Bronchial epithelial cell (primary cell): ENCODE data around the gene BICC1. TPM values are rescaled to one million over a fixed set of nuclear protein-coding genes. Genes with fewer than 3 reads are reported as not detected.

Experiments
- DNase-seq: peaks from one replicate; pipeline ENCODE4 v3.0.0-alpha.2; 2010; ENCODE audit warnings: low read depth
- FAIRE-seq: peaks from 2 replicates; lab custom pipeline; 2011; peaks lifted over from hg19 to GRCh38; lab: Jason Lieb, UNC
- H3K27me3 ChIP-seq: 2 replicates; pipeline ENCODE4 v1.5.1; 2011; ENCODE audit warnings: low read length; ENCODE audit not compliant: control insufficient read depth, insufficient read depth
- H3K36me3 ChIP-seq: 2 replicates; pipeline ENCODE4 v1.5.1; 2011; ENCODE audit warnings: low read length; ENCODE audit not compliant: control insufficient read depth, insufficient read depth
- H3K4me3 ChIP-seq: 2 replicates; pipeline ENCODE4 v1.5.1; 2011; ENCODE audit warnings: mild to moderate bottlenecking, low read depth, low read length, control low read depth
- CTCF ChIP-seq: IDR thresholded peaks from 2 replicates; pipeline ENCODE4 v1.5.1; 2011; ENCODE audit warnings: mild to moderate bottlenecking, moderate library complexity, low read length, control low read depth, inconsistent platforms; ENCODE audit not compliant: insufficient read depth, severe bottlenecking
- total RNA-seq: library from RNA; depleted of rRNA; stranded (reverse); fragments of >200 nt; gene quantifications from 2 replicates; pipeline ENCODE4 v1.2.1, GENCODE V29; 2014

BICC1 gene
- total RNA-seq, 1 donor from 2014 or later = 1.1 TPM

GRCh38 chr10:58516671-58517070, 4.0 kb downstream of the BICC1 start:
- Histone ChIP-seq H3K36me3 (no peaks in the 10 kb centered on the region), H3K27me3 (no peaks in the 10 kb centered on the region), H3K4me3 (no peak overlapping the region)
- FAIRE-seq (no peak), DNase-seq (no peak)
- no peak for TF ChIP-seq CTCF

- no peak for DNase-seq
- no peaks in the 10 kb centered on the region for H3K36me3 ChIP-seq
- TF ChIP-seq CTCF = no peak
- H3K4me3 ChIP-seq = no peak overlapping the region
- H3K27me3 ChIP-seq = no peaks in the 10 kb centered on the region
- no peak for FAIRE-seq
Observed at GRCh38 chr10:58517081-58517480, 4.4 kb downstream of the BICC1 start.

- H3K27me3 ChIP-seq = no peaks in the 10 kb centered on the region
- no peaks in the 10 kb centered on the region for H3K36me3 ChIP-seq
- FAIRE-seq = no peak
- no peak for TF ChIP-seq CTCF
- no peak for DNase-seq
- no peak overlapping the region for H3K4me3 ChIP-seq
Observed at GRCh38 chr10:58517491-58518355, 5.1 kb downstream of the BICC1 start.

GRCh38 chr10:58518775-58519174, 6.1 kb downstream of the BICC1 start:
- no peaks in the 10 kb centered on the region for H3K27me3 ChIP-seq
- FAIRE-seq = no peak
- TF ChIP-seq CTCF = no peak

GRCh38 chr10:58529077-58529728, 16.5 kb downstream of the BICC1 start:
- no peak for TF ChIP-seq CTCF
- no peak overlapping the region for H3K4me3 ChIP-seq
- H3K27me3 ChIP-seq = no peaks in the 10 kb centered on the region
- H3K36me3 ChIP-seq = no peaks in the 10 kb centered on the region
- no peak for FAIRE-seq
- DNase-seq = no peak

More at GRCh38 chr10:58518775-58519174, 6.1 kb downstream of the BICC1 start:
- no peak for DNase-seq
- Histone ChIP-seq H3K4me3 (no peak overlapping the region), H3K36me3 (no peaks in the 10 kb centered on the region)
